GM12878 (cell line): Measurements from ENCODE around the gene MBD3. TPM values are rescaled to one million over a fixed set of nuclear protein-coding genes. Genes with fewer than 3 reads are reported as not detected.

ENCODE experiments used
- ATAC-seq: fragments of 200-7000 bp; cut with Tn5 transposase; 3 replicates; pipeline ENCODE4 v1.9.1; 2020; ENCODE audit warnings: mild to moderate bottlenecking, moderate library complexity
- BruUV-seq: library from RNA; stranded (reverse); fragments of 400-500 nt; replicated peaks from 2 replicates; lab custom pipeline; 2021; lab: Mats Ljungman, UMichigan
- CTCF ChIA-PET: fragments of 300-600 bp; sonication (Branson Sonifier 250); formaldehyde crosslinking; extraction: SDS; loops from one replicate; lab custom pipeline; 2021; ENCODE audit warnings: inconsistent platforms; lab: Yijun Ruan, JAX
- POLR2A ChIA-PET: fragments of 350-600 bp; formaldehyde crosslinking; extraction: SDS; loops from one replicate; lab custom pipeline; 2021; ENCODE audit warnings: inconsistent platforms; lab: Charles Lee
- RAD21 ChIA-PET: fragments of 300-600 bp; sonication (Branson Sonifier 250); formaldehyde crosslinking; loops from one replicate; lab custom pipeline; 2023; ENCODE audit warnings: antibody characterized with exemption; ENCODE audit not compliant: unreplicated experiment; lab: Charles Lee
- SMC1A ChIA-PET: fragments of 300-600 bp; sonication (Branson Sonifier 250); formaldehyde crosslinking; loops from one replicate; lab custom pipeline; 2023; ENCODE audit not compliant: unreplicated experiment, uncharacterized antibody; lab: Charles Lee
- DNase-seq: peaks from one replicate; pipeline ENCODE4 v3.0.0-alpha.2; 2011; ENCODE audit warnings: low read depth, low spot score
- FAIRE-seq: peaks from 3 replicates; lab custom pipeline; 2011; peaks lifted over from hg19 to GRCh38; lab: Jason Lieb, UNC
- H2AFZ ChIP-seq: 2 replicates; pipeline ENCODE4 v1.6.0; 2011; ENCODE audit warnings: low read depth, low read length, control low read depth; ENCODE audit not compliant: control insufficient read depth
- H3K27ac ChIP-seq: 2 replicates; pipeline ENCODE4 v1.5.1; 2011; ENCODE audit warnings: control low read depth; ENCODE audit not compliant: control insufficient read depth, insufficient read depth
- H3K27me3 ChIP-seq, 2 experiments: replicated peaks in 1 of 2; 2 replicates each; pipeline versions ENCODE4 v1.6.0 to v1.6.1; 2011; ENCODE audit warnings: low read length in 1 of 2; ENCODE audit not compliant: control insufficient read depth in 2 of 2, insufficient read depth in 2 of 2
- H3K36me3 ChIP-seq, 2 experiments: 2 replicates each; pipeline ENCODE4 v1.5.1; 2011; ENCODE audit warnings: low read length in 1 of 2; ENCODE audit not compliant: control insufficient read depth in 2 of 2, insufficient read depth in 2 of 2
- H3K4me1 ChIP-seq: 2 replicates; pipeline ENCODE4 v1.6.1; 2011; ENCODE audit warnings: mild to moderate bottlenecking, low read length, moderate library complexity, mixed read lengths; ENCODE audit not compliant: control insufficient read depth, insufficient read depth
- H3K4me2 ChIP-seq: 2 replicates; pipeline ENCODE4 v1.6.0; 2011; ENCODE audit warnings: control low read depth; ENCODE audit not compliant: control insufficient read depth, insufficient read depth
- H3K4me3 ChIP-seq: fragments of 200-600 bp; sonication (generic); 2 replicates; pipeline ENCODE4 v1.5.1; 2016
- H3K79me2 ChIP-seq: 2 replicates; pipeline ENCODE4 v1.6.0; 2011; ENCODE audit warnings: low read length; ENCODE audit not compliant: control insufficient read depth, insufficient read depth
- H3K9ac ChIP-seq: 2 replicates; pipeline ENCODE4 v1.8.0; 2011; ENCODE audit warnings: low read length, control low read depth, mixed read lengths; ENCODE audit not compliant: control insufficient read depth, insufficient read depth
- H3K9me3 ChIP-seq: replicated peaks from 3 replicates; pipeline ENCODE4 v1.5.1; 2011; ENCODE audit warnings: mild to moderate bottlenecking, low read length; ENCODE audit not compliant: control insufficient read depth, insufficient read depth
- H4K20me1 ChIP-seq: 2 replicates; pipeline ENCODE4 v1.6.0; 2011; ENCODE audit not compliant: control insufficient read depth, insufficient read depth
- CHD1 ChIP-seq: IDR thresholded peaks from 2 replicates; pipeline ENCODE4 v1.6.1; 2012; ENCODE audit warnings: low read depth, low read length, improper control_type of control experiment
- POLR2A ChIP-seq: IDR thresholded peaks from 2 replicates; pipeline ENCODE4 v1.6.1; 2011; ENCODE audit warnings: low read depth, mild to moderate bottlenecking, low read length
- USF2 ChIP-seq: IDR thresholded peaks from 2 replicates; pipeline ENCODE4 v1.6.1; 2011; ENCODE audit warnings: low read depth, low read length, improper control_type of control experiment, borderline replicate concordance
- WGBS: methylation state at CpG from one replicate; pipeline ENCODE4 v1.1.6; 2016; ENCODE audit warnings: low lambda C conversion rate; ENCODE audit not compliant: insufficient replicate concordance, insufficient coverage; ENCODE audit errors: missing lambda C conversion rate; 5-methylcytosine and 5-hydroxymethylcytosine counted together
- in situ Hi-C: fragments of 300-500 bp; cut with MboI; formaldehyde crosslinking; loops from 9 replicates; pipeline ENCODE4 v1.14.3; 2018; ENCODE audit warnings: mixed read lengths
- intact Hi-C: fragments of 100-400 bp; cut with micrococcal nuclease; formaldehyde crosslinking; loops from one replicate; pipeline ENCODE4 v1.14.2; 2022; ENCODE audit not compliant: unreplicated experiment
- polyA plus RNA-seq, 11 experiments: library from polyadenylated mRNA; depleted of rRNA in 4 of 11; unstranded in 6 of 11; stranded (reverse) in 5 of 11; fragments of >200 nt; fragmentation: Nextera tagmentation in 4 of 11; fragmentation: Illumina TruSeq in 1 of 11; extraction: Ambion mirVana in 4 of 11; extraction: Trizol in 1 of 11; gene quantifications; 1 replicate in 1 of 11; 2 replicates in 10 of 11; pipeline versions ENCODE4 v1.2.1 to v1.2.3, GENCODE V29; 2011 to 2016; ENCODE audit warnings: inconsistent platforms in 2 of 11, missing spikeins in 2 of 11, low read depth in 1 of 11
- total RNA-seq, 4 experiments: library from RNA; depleted of rRNA in 3 of 4; stranded (reverse); fragments of >200 nt in 3 of 4; fragmentation: Illumina TruSeq in 1 of 4; extraction: Trizol in 1 of 4; gene quantifications; 2 replicates each; pipeline versions ENCODE4 v1.2.1 to v1.2.3, GENCODE V29; 2013 to 2021

Gene MBD3
- total and polyA plus RNA-seq, 10 of the 15 experiments (the other 5 are each of a cell fraction or from before 2014, with no cell fraction given): 0.13 to 107 (median 21.9) TPM

GRCh38 chr19:1576242-1577089 is 16.2 kb downstream of the MBD3 start:
- no peak for DNase-seq
- no peaks in the 10 kb centered on the region for H3K79me2 ChIP-seq
- no peak overlapping the region for H3K9ac ChIP-seq
- H3K36me3 ChIP-seq: peaks cover 0 to 10% of the 10 kb centered on the region in 2 experiments
- in situ Hi-C loops: no loop called here
- intact Hi-C loops: no loop called here
- H3K27ac ChIP-seq: no peak overlapping the region
- no peak for FAIRE-seq
- ChIA-PET RAD21 (no interaction called here), POLR2A (no interaction called here), SMC1A (no interaction called here), CTCF (interaction anchor here (0.6 kb wide), 1 partner anchor 90 kb away, joined by 3 read pairs; no protein-coding TSS in a partner anchor)
- H3K4me2 ChIP-seq: no peak overlapping the region
- no peaks in the 10 kb centered on the region for H3K4me1 ChIP-seq
- BruUV-seq: no TSS peak
- ATAC-seq: no peak
- H3K27me3 ChIP-seq: no peaks in the 10 kb centered on the region
- H2AFZ ChIP-seq: no peak overlapping the region
- no peak overlapping the region for H3K4me3 ChIP-seq
- no peaks in the 10 kb centered on the region for H4K20me1 ChIP-seq
- WGBS: 85% methylated on average over 29 of the region's 30 CpGs
- TF ChIP-seq USF2 (no peak), POLR2A (peak; percentile 31; the same call in 1 of the 2 replicates)
- no peaks in the 10 kb centered on the region for H3K9me3 ChIP-seq

GRCh38 chr19:1575323-1576241 is 17.1 kb downstream of the MBD3 start:
- no peak for FAIRE-seq

More at GRCh38 chr19:1575323-1576241, 17.1 kb downstream of the MBD3 start:
- ChIA-PET SMC1A (no interaction called here), RAD21 (no interaction called here)
- Histone ChIP-seq H3K4me1 (no peaks in the 10 kb centered on the region), H3K4me3 (no peak overlapping the region)
- no peak for DNase-seq
- ATAC-seq: no peak
- TF ChIP-seq CHD1 (no peak), POLR2A (no peak)
- TF ChIP-seq, all 136 proteins: peak for 0
- H3K9ac ChIP-seq: no peak overlapping the region
- intact Hi-C loops: no loop called here
- no TSS peak for BruUV-seq
- no peak overlapping the region for H3K27ac ChIP-seq
- peaks cover 0 to 6% of the 10 kb centered on the region in 2 experiments for H3K36me3 ChIP-seq
- in situ Hi-C loops: no loop called here
- H2AFZ ChIP-seq: no peak overlapping the region
- no peaks in the 10 kb centered on the region for H3K9me3 ChIP-seq
- no peak overlapping the region for H3K4me2 ChIP-seq
- 88% methylated on average over 22 of the region's 22 CpGs for WGBS
- CTCF ChIA-PET: interaction anchor here (0.6 kb wide), 1 partner anchor 91 kb away, joined by 3 read pairs; no protein-coding TSS in a partner anchor
- no peaks in the 10 kb centered on the region for H4K20me1 ChIP-seq
- H3K79me2 ChIP-seq: no peaks in the 10 kb centered on the region
- POLR2A ChIA-PET: no interaction called here
- no peaks in the 10 kb centered on the region for H3K27me3 ChIP-seq
